PC-3 (cell line): Measurements from ENCODE around the gene PPM1E. TPM values are rescaled to one million over a fixed set of nuclear protein-coding genes. Genes with fewer than 3 reads are reported as not detected.
"Not testable (repeated sequence)": the region's sequence is repeated elsewhere in the genome, so short reads cannot be mapped to it uniquely, and the experiment has no call there.

ENCODE experiments used
- ATAC-seq: fragments of 200-7000 bp; cut with Tn5 transposase; 2 replicates; pipeline ENCODE4 v1.9.1; 2020; ENCODE audit warnings: mild to moderate bottlenecking, moderate library complexity
- BruUV-seq: library from RNA; stranded (reverse); fragments of 400-500 nt; replicated peaks from 2 replicates; lab custom pipeline; 2021; lab: Mats Ljungman, UMichigan
- CTCF ChIA-PET: fragments of 300-600 bp; sonication (Branson Sonifier 250); formaldehyde crosslinking; loops from one replicate; lab custom pipeline; 2022; ENCODE audit warnings: antibody characterized with exemption; lab: Charles Lee
- POLR2A ChIA-PET: fragments of 300-600 bp; sonication (Branson Sonifier 250); formaldehyde crosslinking; loops from one replicate; lab custom pipeline; 2022; ENCODE audit warnings: antibody characterized with exemption; ENCODE audit not compliant: unreplicated experiment; lab: Charles Lee
- DNase-seq: peaks from one replicate; pipeline ENCODE4 v3.0.0-alpha.2; 2015
- H2AFZ ChIP-seq: fragments of 300-600 bp; sonication (generic); 2 replicates; pipeline ENCODE4 v1.6.0; 2016; ENCODE audit warnings: antibody characterized with exemption, low read length
- H3F3A ChIP-seq: fragments of 300-600 bp; sonication (generic); one replicate; pipeline ENCODE4 v1.6.0; 2017; ENCODE audit warnings: antibody characterized with exemption, low read length, control low read depth, mild to moderate bottlenecking; ENCODE audit not compliant: unreplicated experiment
- H3K27ac ChIP-seq: fragments of 300-600 bp; sonication (generic); 2 replicates; pipeline ENCODE4 v1.5.1; 2016; ENCODE audit warnings: mild to moderate bottlenecking, low read length
- H3K27me3 ChIP-seq: fragments of 300-600 bp; sonication (generic); 2 replicates; pipeline ENCODE4 v1.6.1; 2016; ENCODE audit warnings: low read length, mixed read lengths
- H3K36me3 ChIP-seq: fragments of 300-600 bp; sonication (generic); 2 replicates; pipeline ENCODE4 v1.6.1; 2016; ENCODE audit warnings: low read depth, mixed run types, low read length, mixed read lengths
- H3K4me1 ChIP-seq: fragments of 300-600 bp; sonication (generic); 2 replicates; pipeline ENCODE4 v1.5.1; 2016; ENCODE audit warnings: low read length; ENCODE audit not compliant: insufficient read depth
- H3K4me2 ChIP-seq: fragments of 300-600 bp; sonication (generic); 2 replicates; pipeline ENCODE4 v1.6.0; 2016; ENCODE audit warnings: low read length
- H3K4me3 ChIP-seq: fragments of 300-600 bp; sonication (generic); 2 replicates; pipeline ENCODE4 v1.5.1; 2016; ENCODE audit warnings: mild to moderate bottlenecking, low read length, mixed read lengths
- H3K79me2 ChIP-seq: fragments of 300-600 bp; sonication (generic); 2 replicates; pipeline ENCODE4 v1.6.1; 2017; ENCODE audit warnings: low read length, mixed read lengths
- H3K9ac ChIP-seq: fragments of 300-600 bp; sonication (generic); 2 replicates; pipeline ENCODE4 v1.6.0; 2016; ENCODE audit warnings: mild to moderate bottlenecking, low read length
- H3K9me2 ChIP-seq: fragments of 300-600 bp; sonication (generic); replicated peaks from 2 replicates; pipeline ENCODE4 v1.6.1; 2016; ENCODE audit warnings: mixed run types, low read length, mixed read lengths
- H3K9me3 ChIP-seq: fragments of 300-600 bp; sonication (generic); 2 replicates; pipeline ENCODE4 v1.6.1; 2016; ENCODE audit warnings: low read length, mixed read lengths
- H4K20me1 ChIP-seq: fragments of 300-600 bp; sonication (generic); 2 replicates; pipeline ENCODE4 v1.6.1; 2016; ENCODE audit warnings: low read length, mixed read lengths
- CTCF ChIP-seq: fragments of 300-600 bp; sonication (generic); conservative IDR thresholded peaks from 2 replicates; pipeline ENCODE4 v1.5.1; 2017; ENCODE audit warnings: antibody characterized with exemption, low read depth, mild to moderate bottlenecking, low read length
- EZH2 ChIP-seq: fragments of 300-600 bp; sonication (generic); IDR thresholded peaks from one replicate; pipeline ENCODE4 v1.6.1; 2017; ENCODE audit warnings: antibody characterized with exemption, mild to moderate bottlenecking, low read length; ENCODE audit not compliant: unreplicated experiment
- EZH2phosphoT487 ChIP-seq: fragments of 300-600 bp; sonication (generic); IDR thresholded peaks from 2 replicates; pipeline ENCODE4 v1.6.1; 2018; ENCODE audit warnings: mild to moderate bottlenecking, antibody characterized with exemption, low read length, borderline replicate concordance
- intact Hi-C: fragments of 100-400 bp; cut with micrococcal nuclease; formaldehyde crosslinking; loops from 2 replicates; pipeline ENCODE4 v1.9.0; 2023
- total RNA-seq: library from RNA; depleted of rRNA; stranded (reverse); fragments of >200 nt; gene quantifications from 2 replicates; pipeline ENCODE4 v1.2.3, GENCODE V29; 2014

The PPM1E gene
- total RNA-seq, 1 experiment from 2014 or later = not detected

GRCh38 chr17:58956997-58957724, 201.5 kb downstream of the PPM1E start:
- H3K4me3 ChIP-seq = no peak overlapping the region
- H3K36me3 ChIP-seq = no peaks in the 10 kb centered on the region
- peaks cover 19% of the 10 kb centered on the region for H3K4me1 ChIP-seq
- no peaks in the 10 kb centered on the region for H3F3A ChIP-seq
- H3K9me2 ChIP-seq = no peaks in the 10 kb centered on the region
- ATAC-seq (peak; percentile 71), DNase-seq (peak; percentile 29)
- no peaks in the 10 kb centered on the region for H3K79me2 ChIP-seq
- H2AFZ ChIP-seq = no peak overlapping the region
- no peaks in the 10 kb centered on the region for H3K9me3 ChIP-seq
- no peaks in the 10 kb centered on the region for H4K20me1 ChIP-seq
- ChIA-PET CTCF (interaction anchor here (0.6 kb wide), 2 partner anchors 12 to 580 kb away, joined by 6 to 7 read pairs; no protein-coding TSS in a partner anchor), POLR2A (interaction anchor here (0.7 kb wide), 1 partner anchor 91 kb away, joined by 5 read pairs; no protein-coding TSS in a partner anchor)
- intact Hi-C loops = no loop called here
- H3K27ac ChIP-seq = no peak overlapping the region
- H3K9ac ChIP-seq = no peak overlapping the region
- BruUV-seq = no TSS peak
- no peaks in the 10 kb centered on the region for H3K27me3 ChIP-seq
- TF ChIP-seq CTCF = no peak
- no peak for TF ChIP-seq EZH2
- no peak for TF ChIP-seq EZH2phosphoT487
- no peak overlapping the region for H3K4me2 ChIP-seq

- H3K9me2 ChIP-seq, H2AFZ ChIP-seq, H3K9ac ChIP-seq, BruUV-seq, intact Hi-C loops, H3K4me3 ChIP-seq, H3F3A ChIP-seq, DNase-seq, POLR2A ChIA-PET, H3K4me2 ChIP-seq, H3K36me3 ChIP-seq, H3K9me3 ChIP-seq, H4K20me1 ChIP-seq, H3K27me3 ChIP-seq, CTCF ChIA-PET, H3K79me2 ChIP-seq, H3K27ac ChIP-seq, ATAC-seq: not testable (repeated sequence)
- peaks cover 19% of the 10 kb centered on the region for H3K4me1 ChIP-seq
Measured at GRCh38 chr17:58957725-58958073, 202.0 kb downstream of the PPM1E start.

GRCh38 chr17:58960068-58960467, 204.4 kb downstream of the PPM1E start:
- H3K79me2 ChIP-seq = no peaks in the 10 kb centered on the region
- intact Hi-C loops = loop anchor here (1.0 kb wide), 2 partner anchors 41 to 249 kb away; no protein-coding TSS in a partner anchor
- H3K27ac ChIP-seq = no peak overlapping the region
- H4K20me1 ChIP-seq = no peaks in the 10 kb centered on the region
- H2AFZ ChIP-seq = 0 out of 2 replicates have a peak overlapping the region, but pooled peaks have one; percentile 1
- TF ChIP-seq EZH2 = no peak
- peak; percentile 68 for TF ChIP-seq CTCF
- no peaks in the 10 kb centered on the region for H3F3A ChIP-seq
- peaks cover 19% of the 10 kb centered on the region for H3K4me1 ChIP-seq
- H3K9me3 ChIP-seq = no peaks in the 10 kb centered on the region
- ATAC-seq = peak; percentile 65
- H3K4me2 ChIP-seq = peak overlapping the region; percentile 43
- H3K9me2 ChIP-seq = no peaks in the 10 kb centered on the region
- ChIA-PET POLR2A (no interaction called here), CTCF (interaction anchor here (1.0 kb wide), 2 partner anchors 45 to 249 kb away, joined by 3 read pairs; no protein-coding TSS in a partner anchor)
- no peak overlapping the region for H3K9ac ChIP-seq
- DNase-seq = peak; percentile 87
- H3K36me3 ChIP-seq = no peaks in the 10 kb centered on the region
- no peaks in the 10 kb centered on the region for H3K27me3 ChIP-seq
- BruUV-seq = no TSS peak
- no peak overlapping the region for H3K4me3 ChIP-seq
